Measurements from ENCODE around the gene GPATCH1.
"Not testable (repeated sequence)": the region's sequence is repeated elsewhere in the genome, so short reads cannot be mapped to it uniquely, and the experiment has no call there.

The GPATCH1 gene

GRCh38 chr19:33163481-33163880 is 82.5 kb downstream of the GPATCH1 start:
- H3K36me3 ChIP-seq (replicated peaks) = no peaks in the 10 kb centered on the region
- no peak overlapping the region for H3K4me3 ChIP-seq (ENCODE audit: low read depth, low read length)
- no peak for DNase-seq
- H3K27me3 ChIP-seq (replicated peaks) = no peaks in the 10 kb centered on the region
- H3K27ac ChIP-seq = no peak overlapping the region
- in situ Hi-C loops (cut with HindIII; ENCODE audit: low pct_ligation_motif_present, low sequenced_read_pairs) = no loop called here
- no peak for TF ChIP-seq CTCF (IDR thresholded peaks at IDR 0.05; ENCODE audit: low read depth, low read length, missing control alignments)

DNA sequence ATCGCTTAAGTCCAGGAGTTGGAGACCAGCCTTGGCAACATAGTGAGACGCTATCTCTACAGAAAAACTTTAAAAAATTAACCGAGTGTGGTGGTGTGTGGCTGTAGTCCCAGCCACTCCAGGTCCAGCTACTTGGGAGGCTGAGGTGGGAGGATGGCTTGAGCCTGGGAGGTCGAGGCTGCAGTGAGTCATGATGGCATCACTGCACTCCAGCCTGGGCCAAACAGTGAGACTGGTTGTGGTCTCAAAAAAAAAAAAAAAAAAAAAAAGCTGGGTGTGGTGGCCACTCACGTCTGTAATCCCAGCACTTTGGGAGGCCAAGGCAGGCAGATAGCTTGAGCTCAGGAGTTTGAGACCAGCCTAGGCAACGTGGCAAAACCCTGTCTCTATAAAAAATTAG is 85.1 kb downstream of the GPATCH1 start:
- H3K36me3 ChIP-seq (replicated peaks); H3K27me3 ChIP-seq (replicated peaks); H3K27ac ChIP-seq; in situ Hi-C loops (cut with HindIII; ENCODE audit: low pct_ligation_motif_present, low sequenced_read_pairs); H3K4me3 ChIP-seq (ENCODE audit: low read depth, low read length); DNase-seq: not testable (repeated sequence)

DNA sequence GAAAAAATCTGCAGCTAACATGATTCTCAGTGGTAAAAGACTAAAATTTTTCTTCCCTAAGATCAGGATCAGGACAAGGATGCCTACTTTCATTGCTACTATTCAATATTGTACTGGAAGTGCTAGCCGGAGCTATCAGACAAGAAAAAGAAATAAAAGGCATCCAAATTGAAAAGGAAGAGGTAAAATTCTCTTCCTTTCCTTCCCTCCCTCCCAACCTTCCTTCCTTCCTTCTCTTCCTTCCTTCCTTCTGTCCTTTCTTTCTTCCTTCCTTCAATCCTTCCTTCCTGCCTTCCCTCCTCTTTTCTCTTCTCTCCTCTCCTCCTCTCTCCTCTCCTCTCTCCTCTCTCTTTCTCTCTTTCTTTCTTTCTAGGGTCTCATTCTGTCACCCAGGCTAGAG is 86.5 kb downstream of the GPATCH1 start:
- H3K36me3 ChIP-seq (replicated peaks) = no peaks in the 10 kb centered on the region
- H3K27ac ChIP-seq = no peak overlapping the region
- DNase-seq = no peak
- no peak for TF ChIP-seq CTCF (IDR thresholded peaks at IDR 0.05; ENCODE audit: low read depth, low read length, missing control alignments)
- H3K27me3 ChIP-seq (replicated peaks) = no peaks in the 10 kb centered on the region
- H3K4me3 ChIP-seq (ENCODE audit: low read depth, low read length) = no peak overlapping the region
- in situ Hi-C loops (cut with HindIII; ENCODE audit: low pct_ligation_motif_present, low sequenced_read_pairs) = no loop called here

GRCh38 chr19:33168528-33168927 is 87.5 kb downstream of the GPATCH1 start:
- no peaks in the 10 kb centered on the region for H3K27me3 ChIP-seq (replicated peaks)
- DNase-seq = no peak
- H3K27ac ChIP-seq = no peak overlapping the region
- H3K4me3 ChIP-seq (ENCODE audit: low read depth, low read length) = no peak overlapping the region
- no peaks in the 10 kb centered on the region for H3K36me3 ChIP-seq (replicated peaks)
- no peak for TF ChIP-seq CTCF (IDR thresholded peaks at IDR 0.05; ENCODE audit: low read depth, low read length, missing control alignments)
- in situ Hi-C loops (cut with HindIII; ENCODE audit: low pct_ligation_motif_present, low sequenced_read_pairs) = no loop called here

- no peaks in the 10 kb centered on the region for H3K36me3 ChIP-seq (replicated peaks)
- H3K4me3 ChIP-seq (ENCODE audit: low read depth, low read length) = no peak overlapping the region
- no peaks in the 10 kb centered on the region for H3K27me3 ChIP-seq (replicated peaks)
- in situ Hi-C loops (cut with HindIII; ENCODE audit: low pct_ligation_motif_present, low sequenced_read_pairs) = no loop called here
- no peak for TF ChIP-seq CTCF (IDR thresholded peaks at IDR 0.05; ENCODE audit: low read depth, low read length, missing control alignments)
- H3K27ac ChIP-seq = no peak overlapping the region
- no peak for DNase-seq
These were observed 90.3 kb downstream of the GPATCH1 start for GRCh38 chr19:33171222-33171795.

GRCh38 chr19:33171916-33172359 is 91.0 kb downstream of the GPATCH1 start:
- Histone ChIP-seq H3K27me3 (replicated peaks) (no peaks in the 10 kb centered on the region), H3K4me3 (ENCODE audit: low read depth, low read length) (no peak overlapping the region), H3K36me3 (replicated peaks) (no peaks in the 10 kb centered on the region), H3K27ac (no peak overlapping the region)
- no peak for DNase-seq
- in situ Hi-C loops (cut with HindIII; ENCODE audit: low pct_ligation_motif_present, low sequenced_read_pairs) = no loop called here
- TF ChIP-seq CTCF (IDR thresholded peaks at IDR 0.05; ENCODE audit: low read depth, low read length, missing control alignments) = no peak

Measured in brain microvascular endothelial cell (primary cell).